ENCODE data around the gene GLCE.

Gene GLCE

DNA sequence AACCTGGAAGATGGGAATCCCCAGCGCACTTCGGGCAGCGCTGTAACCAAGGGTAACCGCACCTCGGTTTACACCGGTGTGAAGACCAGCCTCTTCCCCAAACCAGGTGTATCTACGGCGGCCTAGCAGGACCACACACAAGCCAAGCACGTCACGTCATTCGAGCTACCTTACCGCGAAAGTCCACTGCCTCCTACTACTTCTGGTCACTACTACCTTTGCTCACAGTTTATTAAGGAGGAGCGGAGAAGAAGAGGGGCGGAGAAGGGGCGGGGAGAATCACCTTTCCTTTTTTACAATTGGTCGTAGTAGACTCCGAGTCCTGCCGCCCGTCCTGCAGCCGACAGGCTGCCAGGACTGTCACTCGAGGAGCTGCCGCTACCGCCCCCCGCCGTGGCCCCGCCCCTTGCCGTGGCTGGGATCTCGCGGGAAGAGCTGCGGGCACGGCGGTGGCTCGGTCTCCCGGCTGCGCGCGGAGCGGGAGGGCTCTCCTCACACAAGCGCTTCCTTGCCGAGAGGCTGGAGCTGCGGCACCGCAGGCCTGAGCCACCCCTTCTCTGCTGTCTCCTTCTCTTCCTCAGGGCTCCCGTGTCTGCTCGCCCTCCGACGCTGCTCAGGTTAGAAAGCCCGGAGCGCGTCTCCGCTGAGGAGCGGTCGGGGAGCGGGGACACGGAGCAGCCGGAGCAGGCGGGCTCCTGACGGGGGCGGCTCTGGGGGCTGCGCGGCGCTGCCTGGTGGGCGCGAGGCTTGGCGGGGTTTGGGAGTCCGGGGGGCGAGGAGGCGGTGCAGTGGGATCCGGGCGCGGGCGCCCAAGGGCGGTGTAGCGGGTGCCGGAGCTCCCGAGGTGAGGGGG is at the start of gene GLCE:
Gene GLCE (plus strand): TSS at position 495 of the 853 bp plus-strand sequence. CDS start 95,172 bp downstream, outside the sequence.
- peak; percentile 88 for DNase-seq

DNA sequence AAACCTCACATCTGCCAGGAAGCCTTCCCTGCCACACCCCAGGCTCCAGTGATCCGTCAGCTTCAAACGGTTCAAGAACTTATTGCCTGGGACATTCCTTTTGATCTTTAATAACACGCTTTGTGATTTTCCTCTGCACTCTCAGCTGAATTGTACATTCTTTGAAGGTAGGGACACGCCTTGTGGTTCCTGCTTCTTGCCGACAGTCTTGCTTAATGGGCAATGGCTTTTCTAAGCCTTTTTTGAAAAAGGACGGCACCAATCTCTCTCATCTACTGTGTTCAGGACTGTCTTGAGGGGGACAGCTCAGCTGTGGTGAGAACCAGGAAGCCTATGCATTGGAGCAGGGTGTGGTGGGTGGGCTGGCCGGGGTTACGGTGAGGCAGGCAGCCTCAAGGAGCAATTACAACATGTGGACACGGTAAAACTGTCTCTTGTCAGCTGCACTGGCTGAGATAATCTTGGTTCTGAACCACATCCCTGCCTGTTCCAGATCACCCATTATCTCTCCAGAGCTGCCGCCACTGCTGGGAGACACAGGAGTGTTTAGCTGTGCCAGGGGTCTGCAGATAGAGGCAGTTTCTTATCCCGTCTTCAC is 46.0 kb upstream of the GLCE start:
- DNase-seq, result no peak

DNA sequence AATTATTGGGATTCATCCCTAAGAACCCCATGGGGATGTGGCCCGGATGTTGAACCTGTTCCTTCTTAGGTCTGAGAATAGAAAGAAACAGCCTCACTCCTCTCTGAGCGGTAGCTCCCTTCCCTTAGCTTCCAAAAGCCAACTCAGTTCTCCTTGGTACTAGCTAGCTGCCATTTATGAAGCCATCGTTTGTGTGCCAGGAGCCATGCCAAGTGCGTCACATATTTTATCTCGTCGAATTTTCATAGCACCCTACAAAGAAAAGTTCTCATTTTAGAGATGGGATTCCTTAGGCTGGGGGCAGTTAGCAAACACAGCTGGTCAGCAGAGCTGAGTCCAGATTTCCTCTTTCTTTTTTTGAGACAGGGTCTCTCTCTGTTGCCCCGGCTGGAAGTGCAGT is 45.4 kb upstream of the GLCE start:
- no peak for DNase-seq

DNA sequence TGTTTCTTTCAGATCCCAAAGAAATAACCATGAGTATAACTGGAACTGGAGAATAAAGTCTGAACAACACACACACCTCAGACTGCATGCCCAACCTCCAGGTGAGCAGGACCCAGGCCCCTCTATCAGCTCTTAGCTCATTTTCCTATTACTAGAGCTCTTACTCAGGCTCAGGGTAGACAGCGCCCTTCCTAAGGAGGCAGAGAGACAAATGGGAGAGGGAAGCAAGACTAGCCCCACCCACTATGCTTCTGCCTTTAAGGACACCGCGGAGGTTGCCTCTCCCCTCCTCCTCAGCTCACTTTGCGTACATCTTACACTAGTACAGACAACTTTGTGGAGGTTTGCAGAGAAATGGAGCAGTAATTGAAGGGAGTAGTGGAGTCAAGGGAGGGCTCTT is 44.0 kb upstream of the GLCE start:
- DNase-seq, result no peak

DNA sequence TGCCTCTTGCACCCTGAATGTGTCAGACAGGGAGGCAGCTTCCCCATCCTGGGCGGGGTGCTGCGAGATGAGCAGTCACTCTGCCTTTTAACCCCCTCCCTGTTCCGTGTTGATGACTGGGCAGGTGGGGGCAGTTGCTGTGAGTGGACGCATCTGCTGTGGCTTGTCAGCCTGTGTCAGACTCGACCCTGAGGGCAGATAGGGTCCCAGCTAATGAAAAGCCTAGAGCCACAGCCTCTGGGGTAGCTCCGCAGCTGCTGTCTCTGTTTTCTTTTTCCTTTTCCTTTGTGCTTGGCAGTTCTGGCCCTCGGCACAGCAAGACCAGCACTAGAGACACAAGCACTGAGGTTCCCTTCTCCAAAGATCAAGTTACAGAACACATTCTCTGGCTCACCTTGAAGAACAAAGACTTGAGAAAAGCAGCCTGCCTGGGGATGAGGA is 43.0 kb upstream of the GLCE start:
- no peak for DNase-seq

DNA sequence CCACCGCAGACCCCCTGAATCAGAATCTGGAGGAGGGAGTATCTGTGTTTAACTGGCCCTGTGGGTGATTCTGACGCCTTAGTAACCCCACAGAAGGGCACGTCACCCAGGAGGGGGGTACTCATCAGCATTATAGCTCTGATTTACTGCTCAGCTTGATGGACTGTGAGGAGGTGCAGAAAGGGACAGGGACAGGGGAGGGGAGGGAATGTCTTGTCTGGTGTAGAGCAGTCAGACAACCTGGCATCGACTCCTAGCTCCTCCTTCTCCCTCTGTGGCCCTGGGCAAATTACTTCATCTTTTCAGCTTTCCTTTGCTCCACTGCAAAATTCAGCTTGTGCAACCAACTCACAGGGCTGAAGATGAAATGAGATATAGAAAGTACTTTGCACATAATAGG is 42.3 kb upstream of the GLCE start:
- no peak for DNase-seq

DNA sequence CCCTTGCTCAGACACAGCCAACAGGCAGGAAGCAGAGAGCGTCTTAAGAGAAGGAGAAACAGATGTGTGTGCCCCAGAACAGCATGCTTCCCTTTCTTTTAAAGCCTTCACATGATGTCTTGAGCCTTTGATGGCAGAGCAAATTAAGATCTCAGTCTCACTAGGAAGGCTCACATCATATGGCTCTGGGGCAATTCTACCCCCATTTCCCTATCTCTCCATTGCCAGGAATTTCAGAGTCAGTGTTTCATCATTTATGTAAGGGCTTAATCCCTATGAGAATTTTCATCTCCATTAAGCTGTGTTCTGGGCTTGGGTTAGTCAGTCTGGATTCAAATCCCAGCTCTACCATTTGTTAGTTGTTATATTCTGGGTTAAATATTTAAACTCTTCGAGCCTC is 41.4 kb upstream of the GLCE start:
- DNase-seq, result no peak

DNA sequence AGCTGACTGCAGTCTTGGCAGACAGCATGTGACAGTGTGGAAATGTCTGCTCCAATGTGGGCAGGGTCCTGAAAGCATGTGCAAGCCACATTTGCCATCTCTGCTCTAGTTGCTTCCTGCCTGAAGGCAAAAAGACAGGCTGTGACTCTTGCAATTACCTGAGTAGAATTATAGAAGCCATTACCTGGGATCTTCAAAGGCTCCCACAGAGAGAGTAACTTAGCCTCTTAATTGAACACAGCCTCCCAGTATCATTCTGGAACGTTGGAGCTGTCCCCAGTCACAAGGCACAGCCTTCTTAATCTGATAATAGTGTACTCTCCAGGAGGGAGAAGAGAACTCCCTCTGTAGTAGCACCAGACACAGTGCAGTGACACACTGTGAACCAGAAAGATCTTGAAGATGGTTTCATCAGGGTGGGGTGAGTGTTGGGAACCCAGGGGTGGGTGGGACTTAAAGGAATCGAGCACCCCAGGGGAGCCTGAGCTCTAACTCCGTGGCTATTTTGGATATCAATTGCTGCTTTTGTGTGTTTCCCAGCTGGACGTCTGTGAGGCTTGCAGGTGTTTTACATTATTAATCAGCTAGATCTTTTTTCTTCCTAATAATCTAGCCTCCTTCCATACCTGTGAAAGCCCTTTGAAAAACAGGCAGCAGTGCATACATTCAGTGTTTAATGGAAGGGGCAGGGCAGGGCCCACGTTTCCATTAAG is 40.6 kb upstream of the GLCE start:
- DNase-seq, result no peak

DNA sequence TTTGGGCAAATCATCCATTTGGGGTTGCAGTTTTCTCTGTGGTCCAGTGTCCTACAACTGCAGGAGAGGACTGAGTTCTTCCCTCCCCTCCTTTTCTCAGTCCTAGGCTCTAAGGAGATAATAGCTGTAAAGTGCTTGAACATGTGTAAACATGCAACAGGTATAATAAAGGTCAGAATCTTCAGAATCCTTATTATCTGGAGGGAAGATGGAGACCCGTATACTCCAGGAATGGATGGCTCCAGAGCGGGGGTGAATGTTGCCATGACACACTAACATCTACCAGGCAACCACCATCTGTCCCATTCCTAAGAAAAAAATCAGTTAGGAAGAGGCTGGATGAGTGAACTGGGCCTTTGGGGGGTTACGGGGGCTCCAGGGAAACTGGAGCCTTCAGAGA is 39.7 kb upstream of the GLCE start:
- DNase-seq, result no peak

DNA sequence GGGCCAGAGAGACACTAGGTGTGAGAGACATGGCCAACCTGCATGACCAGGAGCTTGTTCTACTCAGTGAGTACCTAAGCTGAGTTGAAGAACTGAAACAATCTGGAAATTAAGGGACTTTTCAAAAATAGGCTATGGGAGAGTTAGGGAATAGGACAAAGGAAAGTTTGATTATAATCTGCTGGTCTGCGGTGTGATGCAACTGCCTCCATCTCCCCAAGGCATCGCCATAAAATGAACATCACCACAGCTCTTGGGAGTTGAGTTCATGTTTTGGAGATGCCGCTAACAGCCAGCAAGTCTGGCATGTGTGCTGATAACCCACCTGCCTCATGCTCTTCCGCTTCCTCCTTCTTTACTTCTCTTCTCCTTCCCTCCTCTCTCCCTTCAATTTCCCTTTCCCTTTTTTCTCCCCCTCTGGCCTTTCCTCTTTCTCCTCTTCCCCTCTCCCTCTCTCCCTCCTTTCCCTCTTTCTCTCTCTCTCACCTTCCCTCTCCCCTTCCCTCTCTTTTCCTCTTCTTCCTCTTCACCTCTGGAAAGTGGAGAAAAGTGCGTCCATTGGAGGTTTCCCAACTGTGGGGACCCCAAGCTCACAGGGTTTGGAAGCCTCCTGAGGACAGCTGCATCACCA is 39.1 kb upstream of the GLCE start:
- no peak for DNase-seq

DNA sequence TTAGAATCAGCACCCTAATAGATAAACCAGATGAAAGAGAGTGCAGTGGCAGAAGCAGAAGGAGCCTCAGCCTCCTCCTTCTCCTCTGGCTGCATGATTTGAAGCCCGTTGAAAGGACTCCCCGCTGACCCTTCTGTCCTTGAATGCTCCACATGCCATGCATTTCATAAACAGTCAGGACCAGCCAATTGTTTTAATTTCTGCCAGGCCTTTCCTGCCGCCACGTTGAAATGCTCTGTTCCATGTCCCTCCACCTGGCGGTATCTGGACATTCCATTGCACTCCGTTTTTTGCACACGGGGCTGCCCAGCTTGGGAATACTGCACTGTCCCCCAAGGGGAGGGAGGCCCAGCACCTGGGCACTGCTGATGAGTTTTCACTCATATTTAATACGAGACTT is 35.2 kb upstream of the GLCE start:
- no peak for DNase-seq

DNA sequence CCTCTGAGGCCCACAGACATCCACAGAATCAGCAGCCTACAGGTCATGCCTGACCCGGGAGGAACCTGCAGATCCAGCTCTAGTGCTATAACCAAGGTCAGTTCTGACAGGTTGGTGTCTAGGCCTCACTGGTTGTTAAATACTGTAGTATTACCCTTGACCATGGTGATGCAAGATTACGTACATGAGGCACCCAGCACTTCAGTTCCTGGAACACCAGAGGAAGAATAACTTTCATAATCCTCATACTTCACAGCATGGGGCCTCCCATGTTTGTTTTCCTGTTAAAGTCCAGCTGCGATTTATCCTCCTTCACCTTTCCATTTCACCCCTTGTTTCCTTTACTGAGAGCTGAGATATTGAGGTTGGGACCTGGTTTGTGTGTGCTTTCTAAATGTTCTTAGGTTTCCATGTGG is 34.4 kb upstream of the GLCE start:
- no peak for DNase-seq

DNA sequence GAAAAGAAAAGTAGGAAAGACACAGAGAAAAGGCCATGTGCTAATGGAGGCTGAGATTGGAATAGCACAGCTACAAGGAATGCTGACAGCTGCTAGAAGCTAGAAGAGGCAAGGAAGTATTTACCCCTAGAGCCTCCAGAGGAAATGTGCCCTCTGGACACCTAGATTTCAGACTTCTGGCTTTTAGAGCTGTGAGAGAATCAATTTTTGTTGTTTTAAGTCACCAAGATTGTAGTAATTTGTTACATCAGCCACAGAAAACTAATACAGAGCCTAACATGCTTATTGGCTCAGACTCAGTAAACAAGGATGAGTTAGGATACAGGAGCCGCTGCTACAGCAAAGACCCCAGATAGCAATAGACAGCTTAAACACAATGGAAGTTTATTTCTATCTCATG is 33.1 kb upstream of the GLCE start:
- no peak for DNase-seq

DNA sequence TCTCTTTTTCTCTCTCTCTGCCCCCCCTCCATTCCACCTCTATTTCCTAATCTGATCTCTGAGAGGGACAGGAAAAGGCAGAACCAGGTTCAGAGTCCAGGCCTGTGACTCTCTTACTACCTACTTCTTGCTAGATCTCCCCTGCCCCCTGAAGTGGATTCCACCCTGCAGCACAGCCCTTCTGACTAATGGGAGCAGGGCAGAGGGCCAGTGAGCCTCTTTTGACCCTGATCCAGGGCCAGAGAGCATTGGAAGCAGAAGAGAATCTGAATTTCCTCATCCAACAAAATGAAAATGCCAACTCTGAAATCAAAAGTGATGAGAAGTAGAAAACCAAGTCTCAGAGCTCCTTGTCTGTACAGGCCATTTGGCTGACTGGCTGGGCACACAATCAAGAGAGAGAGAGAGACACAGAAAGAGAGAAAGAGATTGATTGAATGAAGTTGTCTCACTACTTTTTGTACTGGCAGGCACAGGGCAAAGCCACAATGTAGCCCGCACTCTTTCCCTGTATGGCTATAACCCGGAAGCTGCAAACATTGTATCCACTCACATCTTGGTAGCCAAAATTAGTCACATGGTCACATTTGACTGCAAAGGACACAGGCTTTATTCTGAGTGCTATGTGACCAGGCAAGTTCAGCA is 31.6 kb upstream of the GLCE start:
- no peak for DNase-seq

DNA sequence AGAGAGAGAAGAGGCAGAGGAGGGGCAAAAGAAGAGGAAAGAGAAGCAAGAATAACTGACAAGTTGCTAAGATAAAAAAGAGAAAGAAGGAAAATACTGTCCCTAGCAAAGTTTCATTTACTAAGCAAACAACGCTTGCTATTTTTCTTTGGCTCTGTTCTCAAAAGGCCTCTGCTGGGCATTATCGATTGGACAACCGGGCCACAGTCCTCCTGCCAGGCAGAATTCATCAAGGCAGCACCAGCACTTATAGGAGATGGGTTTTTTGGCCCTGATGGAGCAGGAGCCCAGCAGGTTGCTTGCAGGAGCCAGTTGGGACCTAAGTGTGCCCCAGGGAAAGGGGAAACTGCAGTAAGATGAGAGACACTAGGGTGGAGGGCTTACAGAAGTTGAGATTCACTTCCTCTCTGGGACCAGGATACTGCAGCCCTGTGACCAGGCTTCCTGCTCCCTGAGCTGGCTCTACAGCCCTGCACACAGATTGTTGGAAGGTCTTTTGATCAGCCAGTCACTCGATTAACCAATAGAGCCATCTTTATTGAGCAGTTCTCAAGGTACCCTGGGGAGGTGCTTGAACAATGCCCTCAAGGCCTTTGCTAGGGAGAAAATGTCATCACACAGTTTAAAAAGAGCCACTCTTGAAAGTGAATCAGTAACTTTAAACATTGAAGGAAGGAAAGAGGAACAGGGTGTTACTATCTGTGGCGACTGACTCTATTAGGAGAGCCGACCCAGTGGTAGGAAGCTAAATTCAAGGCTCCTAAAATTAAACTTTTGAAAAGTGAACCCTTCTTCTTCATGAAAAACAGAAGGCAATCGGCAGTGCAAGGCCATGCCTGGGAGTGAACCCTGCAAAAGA is 28.8 kb upstream of the GLCE start:
- DNase-seq, result no peak

DNA sequence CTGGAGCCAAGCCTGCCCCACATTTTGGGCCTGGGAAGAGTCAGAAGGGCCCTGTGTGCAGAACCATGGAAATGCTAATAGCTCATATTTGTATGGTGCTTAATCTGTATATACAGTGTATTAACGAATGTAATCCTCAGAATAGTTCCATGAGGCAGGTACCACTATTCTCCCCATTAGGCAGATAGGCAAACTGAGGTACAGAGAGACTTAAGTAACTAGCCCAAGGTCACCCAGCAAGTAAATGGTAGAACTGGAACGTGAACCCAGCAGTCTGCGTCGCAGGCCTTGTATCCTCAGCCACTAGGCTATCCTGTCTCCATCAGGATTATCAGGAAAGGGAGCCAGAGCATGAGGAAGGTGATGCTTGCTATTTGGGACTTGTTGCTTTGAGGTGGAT is 28.0 kb upstream of the GLCE start:
- DNase-seq, result no peak

DNA sequence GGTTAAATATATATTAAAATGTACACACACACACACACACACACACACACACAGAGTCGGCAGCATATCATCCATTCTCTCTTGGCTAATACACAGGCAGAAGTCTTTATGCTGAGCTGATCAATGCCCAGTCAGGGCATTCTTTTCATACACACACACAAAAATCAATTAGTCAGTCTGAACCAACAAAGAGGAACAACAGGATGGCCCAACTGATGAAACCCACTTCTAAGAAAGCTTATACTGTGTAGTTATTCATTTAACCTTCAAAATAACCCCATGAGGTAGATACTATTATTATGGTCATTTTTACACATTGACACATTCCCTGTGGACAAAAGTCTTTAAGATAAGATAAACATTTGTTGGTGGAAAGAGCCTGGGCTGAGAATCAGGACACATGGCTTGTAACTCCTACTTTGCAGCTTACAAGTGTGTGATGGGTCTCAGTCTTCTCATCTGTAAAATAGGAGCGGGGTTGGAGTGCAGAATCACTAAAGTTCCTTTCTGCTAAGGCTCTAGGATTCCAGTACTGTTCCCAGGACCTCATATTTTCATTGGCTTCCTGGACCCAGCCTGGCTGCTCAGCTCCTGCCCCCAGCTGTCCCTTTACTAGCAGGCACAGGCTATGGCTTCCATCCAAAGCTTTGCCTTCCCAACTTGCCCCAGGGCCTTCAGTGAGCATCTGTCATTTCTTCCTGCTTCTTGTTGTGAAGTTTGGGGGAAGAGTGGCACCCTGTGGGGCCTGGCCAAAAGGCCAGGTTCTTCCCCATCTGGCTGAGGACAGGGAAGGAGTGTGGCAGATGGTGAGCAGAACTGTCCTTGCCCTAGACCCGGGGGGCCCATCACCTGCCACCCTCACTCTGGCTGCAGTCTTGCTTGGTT is 27.2 kb upstream of the GLCE start:
- DNase-seq, result peak; percentile 92

DNA sequence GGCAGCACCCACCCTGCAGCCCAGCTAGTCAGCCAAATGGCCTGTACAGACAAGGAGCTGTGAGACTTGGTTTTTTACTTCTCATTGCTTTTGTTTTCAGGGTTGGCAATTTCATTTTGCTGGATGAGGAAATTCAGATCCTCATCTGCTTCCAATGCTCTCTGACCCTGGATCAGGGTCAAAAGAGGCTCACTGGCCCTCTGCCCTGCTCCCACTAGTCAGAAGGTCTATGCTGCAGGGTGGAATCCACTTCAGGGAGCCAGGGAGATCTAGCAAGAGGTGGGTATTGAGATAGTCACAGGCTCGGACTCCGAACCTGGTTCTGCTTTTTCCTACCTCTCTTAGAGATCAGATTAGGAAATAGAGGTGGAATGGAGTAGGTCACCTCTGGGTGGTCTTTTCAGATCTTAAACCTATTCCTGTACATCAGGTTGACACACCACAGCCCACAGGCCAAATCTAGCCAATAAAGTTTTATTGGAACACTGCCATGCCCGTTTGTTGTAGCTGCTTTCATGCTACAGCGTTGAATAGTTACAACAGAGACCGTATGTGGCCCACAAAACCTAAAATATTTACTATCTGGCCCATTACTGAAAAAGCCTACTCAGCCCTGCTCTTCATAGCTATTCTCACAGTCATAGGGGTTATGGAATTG is 26.4 kb upstream of the GLCE start:
- DNase-seq, result peak; percentile 29

DNA sequence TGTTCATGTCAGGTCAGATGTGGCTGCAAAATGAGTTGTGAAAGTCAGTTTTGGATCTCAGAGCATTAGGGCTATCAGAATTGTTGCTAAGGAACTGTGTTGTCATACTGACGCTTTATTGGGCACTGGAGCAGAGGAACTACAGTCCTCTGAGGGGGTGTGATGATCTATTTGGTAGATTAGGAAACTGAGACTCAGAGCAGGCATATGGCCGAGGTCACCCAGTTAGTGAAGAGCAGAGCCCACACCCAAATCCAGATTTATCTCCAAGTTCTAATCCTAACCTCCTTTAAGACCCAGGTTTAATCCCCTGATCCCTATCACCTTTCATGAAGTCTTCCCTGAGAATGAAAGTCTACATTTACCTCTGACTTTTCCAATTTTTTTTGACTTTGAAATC is 25.6 kb upstream of the GLCE start:
- no peak for DNase-seq

DNA sequence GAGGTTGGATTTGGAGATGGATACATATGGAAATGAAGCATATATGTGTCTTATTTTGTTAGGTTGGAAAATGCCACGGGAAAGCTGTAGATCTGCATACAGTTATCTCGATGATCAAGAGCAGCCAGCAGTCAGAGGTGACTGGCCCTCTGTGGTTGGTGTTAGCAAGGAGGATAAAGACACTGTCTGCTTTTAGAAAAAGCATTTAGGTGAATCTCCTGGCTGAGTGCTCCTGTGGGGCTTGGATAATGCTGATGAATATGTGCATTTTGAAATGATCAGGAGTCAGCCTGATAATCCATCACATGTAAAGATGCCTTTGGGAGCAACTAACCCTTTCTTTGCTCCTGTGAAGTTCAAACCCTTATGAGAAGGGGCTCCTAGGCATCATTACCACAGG is 24.9 kb upstream of the GLCE start:
- no peak for DNase-seq

All from NCI-H1694 treated with DMSO at 0.1 percent for 48 hours (cell line).